MV-4-11 (cell line): ENCODE results near the gene OTOA.
A peak's percentile ranks its signal among the peaks of the same experiment; 100 is the strongest.
"Not testable (repeated sequence)": the region's sequence is repeated elsewhere in the genome, so short reads cannot be mapped to it uniquely, and the experiment has no call there.

Experiments used
- DNase-seq: peaks from one replicate; lab custom pipeline; 2025; lab: John Stamatoyannopoulos, UW

OTOA gene

DNA sequence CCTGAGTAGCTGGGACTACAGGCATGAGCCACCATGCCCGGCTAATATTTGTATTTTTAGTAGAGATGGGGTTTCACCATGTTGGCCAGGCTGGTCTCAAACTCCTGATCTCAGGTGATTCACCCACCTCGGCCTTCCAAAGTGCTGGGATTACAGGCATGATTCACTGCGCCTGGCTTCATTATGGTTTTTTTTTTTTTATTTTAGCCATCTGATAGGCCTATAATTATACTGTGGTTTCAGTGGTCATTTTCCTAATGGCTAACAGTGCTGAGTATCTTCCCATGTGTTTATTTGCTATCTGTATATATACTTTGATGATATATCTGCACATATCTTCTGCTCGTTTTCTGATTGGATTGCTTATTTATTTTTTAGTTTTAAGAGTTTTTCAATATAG, 10.7 kb downstream of the OTOA start:
- not testable (repeated sequence) for DNase-seq

- DNase-seq: not testable (repeated sequence)
These were observed 16.9 kb downstream of the OTOA start for GRCh38 chr16:21680714-21681113.

- DNase-seq: no peak
These were observed 19.4 kb downstream of the OTOA start for GRCh38 chr16:21683184-21683583.

DNA sequence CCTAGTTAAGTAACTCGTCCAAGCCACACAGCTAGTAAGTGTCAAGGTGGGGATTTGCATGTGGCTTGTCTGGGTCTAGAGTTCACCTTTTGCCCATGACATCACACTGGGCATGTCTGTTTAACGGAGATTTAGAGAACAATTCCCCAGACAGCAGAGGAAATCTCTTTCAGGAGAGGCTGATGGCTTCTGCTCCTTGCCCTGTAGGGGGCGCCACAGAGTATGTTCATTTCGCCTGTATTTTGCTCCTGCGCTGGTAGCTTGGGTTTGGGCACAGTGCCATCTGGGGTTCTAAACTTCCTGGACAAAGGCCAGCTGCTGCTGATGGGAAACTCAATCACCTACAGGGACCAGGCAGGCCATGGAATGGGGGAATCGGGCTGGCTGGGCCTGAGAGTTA, 20.4 kb downstream of the OTOA start:
- DNase-seq: no peak

- DNase-seq: no peak
These were observed 21.3 kb downstream of the OTOA start for GRCh38 chr16:21685034-21685455.

- DNase-seq: no peak
These were observed 25.3 kb downstream of the OTOA start for GRCh38 chr16:21689107-21689506.

- not testable (repeated sequence) for DNase-seq
These were observed 27.2 kb downstream of the OTOA start for GRCh38 chr16:21690967-21691366.

- no peak for DNase-seq
These were observed 30.8 kb downstream of the OTOA start for GRCh38 chr16:21694609-21695008.

DNA sequence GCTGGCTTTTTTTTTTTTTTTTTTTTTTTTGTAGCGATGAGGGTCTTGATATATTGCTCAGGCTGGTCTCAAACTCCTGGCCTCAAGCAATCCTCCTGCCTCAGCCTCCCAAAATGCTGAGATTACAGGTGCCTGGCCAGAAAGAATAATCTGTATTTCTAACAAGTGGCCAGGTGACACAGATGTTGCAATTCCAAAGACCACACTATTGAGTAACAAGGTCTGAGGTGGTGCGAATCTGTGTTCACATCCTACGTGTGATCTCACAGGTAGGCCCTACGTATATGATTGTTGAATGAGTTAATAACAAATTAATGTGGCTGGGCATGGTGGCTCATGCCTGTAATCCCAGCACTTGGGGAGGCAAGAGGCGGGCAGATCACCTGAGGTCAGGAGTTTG, 33.3 kb downstream of the OTOA start:
- no peak for DNase-seq

GRCh38 chr16:21698169-21699032, 34.6 kb downstream of the OTOA start:
- DNase-seq: no peak

- DNase-seq: no peak
These were observed 37.5 kb downstream of the OTOA start for GRCh38 chr16:21701271-21701670.

GRCh38 chr16:21702276-21702675, 38.5 kb downstream of the OTOA start:
- peak; percentile 32 for DNase-seq

DNA sequence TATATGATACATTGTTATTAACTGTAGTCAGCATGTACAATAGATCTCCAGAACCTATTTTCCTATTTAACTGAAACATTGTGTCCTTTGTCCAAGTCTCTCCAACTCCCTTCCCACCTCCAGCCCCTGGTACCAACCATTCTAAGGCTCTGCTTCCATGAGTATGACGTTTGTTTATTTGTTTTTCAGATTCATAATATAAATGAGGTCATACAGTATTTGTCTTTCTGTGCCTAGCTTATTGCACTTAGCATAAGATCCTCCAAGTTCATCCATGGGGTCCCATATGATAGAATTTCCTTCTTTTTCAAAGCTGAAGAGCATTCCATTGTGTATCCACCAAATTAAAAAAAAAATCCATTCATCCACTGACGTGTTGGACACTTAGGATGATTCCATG, 39.4 kb downstream of the OTOA start:
- no peak for DNase-seq

- DNase-seq: peak; percentile 26
These were observed 39.9 kb downstream of the OTOA start for GRCh38 chr16:21703589-21704174.

GRCh38 chr16:21704266-21704665, 40.5 kb downstream of the OTOA start:
- no peak for DNase-seq

- DNase-seq: no peak
These were observed 41.0 kb downstream of the OTOA start for GRCh38 chr16:21704733-21705132.

DNA sequence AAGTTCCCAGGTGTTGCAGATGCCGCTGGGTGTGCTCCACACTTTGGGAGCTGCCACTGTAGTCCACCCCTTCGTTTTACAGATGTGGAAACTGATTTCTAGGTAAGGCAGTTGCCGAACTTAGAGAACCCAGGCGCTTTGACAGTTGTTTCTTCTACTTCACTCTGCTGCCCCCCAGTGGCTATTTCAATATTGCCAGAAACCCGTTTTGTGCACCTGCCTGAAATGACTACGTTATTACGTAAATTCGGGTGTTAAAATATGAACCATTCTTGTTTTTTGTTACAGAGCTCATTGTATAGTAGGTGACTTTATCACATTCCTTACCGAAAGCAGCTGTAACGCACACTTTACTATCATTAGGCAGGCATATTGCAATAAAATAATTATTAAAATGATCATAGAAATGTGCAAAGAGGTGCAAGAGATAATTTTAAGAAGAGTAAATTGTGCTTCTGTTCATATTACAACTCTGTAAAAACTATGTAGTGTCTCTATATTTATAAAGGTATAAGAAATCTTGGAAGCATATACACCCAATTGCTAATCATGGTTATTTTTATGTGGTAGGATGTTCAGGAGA, 44.9 kb downstream of the OTOA start:
- peak; percentile 75 for DNase-seq

GRCh38 chr16:21710938-21711337, 47.2 kb downstream of the OTOA start:
- DNase-seq: no peak

GRCh38 chr16:21713549-21714368, 50.0 kb downstream of the OTOA start:
- DNase-seq: peak; percentile 65

DNA sequence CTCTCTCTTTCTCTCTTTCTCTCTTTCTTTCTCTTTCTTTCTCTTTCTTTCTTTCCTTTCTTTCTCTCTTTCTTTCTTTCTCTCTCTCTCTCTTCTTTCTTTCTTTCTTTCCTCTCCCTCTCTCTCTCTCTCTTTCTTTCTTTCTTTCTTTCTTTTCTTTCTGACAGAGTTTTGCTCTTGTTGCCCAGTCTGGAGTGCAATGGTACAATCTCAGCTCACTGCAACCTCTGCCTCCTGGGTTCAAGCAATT, 50.5 kb downstream of the OTOA start:
- DNase-seq: not testable (repeated sequence)

GRCh38 chr16:21717608-21718007, 53.8 kb downstream of the OTOA start:
- no peak for DNase-seq

- no peak for DNase-seq
These were observed 55.5 kb downstream of the OTOA start for GRCh38 chr16:21719283-21719682.

- no peak for DNase-seq
These were observed 56.8 kb downstream of the OTOA start for GRCh38 chr16:21720533-21720932.
